H9 (cell line): ENCODE measurements around the gene ITGBL1. TPM values are rescaled to one million over a fixed set of nuclear protein-coding genes. Genes with fewer than 3 reads are reported as not detected.

ENCODE experiments used
- DNase-seq: peaks from one replicate; pipeline ENCODE4 v3.0.0-alpha.2; 2017
- H2AFZ ChIP-seq: one replicate; pipeline ENCODE4 v1.6.1; 2013; ENCODE audit warnings: mild to moderate bottlenecking, low read length, control low read depth, moderate library complexity
- H2AK5ac ChIP-seq: 2 replicates; pipeline ENCODE4 v1.6.1; 2013; ENCODE audit warnings: low read length, control low read depth, mixed read lengths; ENCODE audit not compliant: insufficient read length
- H2BK120ac ChIP-seq: one replicate; pipeline ENCODE4 v1.6.1; 2013; ENCODE audit warnings: low read depth, mild to moderate bottlenecking, low read length, control low read depth, inconsistent platforms; ENCODE audit not compliant: poor library complexity, severe bottlenecking
- H2BK12ac ChIP-seq: 2 replicates; pipeline ENCODE4 v1.6.1; 2013; ENCODE audit warnings: low read length, control low read depth, mixed read lengths, low read depth; ENCODE audit not compliant: insufficient read length
- H2BK15ac ChIP-seq: 2 replicates; pipeline ENCODE4 v1.6.1; 2013; ENCODE audit warnings: low read depth, low read length, control low read depth
- H2BK20ac ChIP-seq: one replicate; pipeline ENCODE4 v1.6.1; 2013; ENCODE audit warnings: low read depth, mild to moderate bottlenecking, low read length, control low read depth, inconsistent platforms; ENCODE audit not compliant: poor library complexity, severe bottlenecking
- H2BK5ac ChIP-seq: 2 replicates; pipeline ENCODE4 v1.6.1; 2013; ENCODE audit warnings: low read length, control low read depth, mixed read lengths; ENCODE audit not compliant: insufficient read length
- H3K14ac ChIP-seq: 2 replicates; pipeline ENCODE4 v1.6.1; 2013; ENCODE audit warnings: low read length, control low read depth; ENCODE audit not compliant: insufficient read depth
- H3K18ac ChIP-seq: 2 replicates; pipeline ENCODE4 v1.6.1; 2013; ENCODE audit warnings: low read depth, mild to moderate bottlenecking, mixed read lengths, low read length, control low read depth; ENCODE audit not compliant: insufficient read length
- H3K23ac ChIP-seq: 2 replicates; pipeline ENCODE4 v1.6.1; 2013; ENCODE audit warnings: low read length, control low read depth, mixed read lengths, low read depth; ENCODE audit not compliant: insufficient read length
- H3K23me2 ChIP-seq: 2 replicates; pipeline ENCODE4 v1.6.1; 2013; ENCODE audit warnings: low read depth, mild to moderate bottlenecking, mixed read lengths, low read length, control low read depth; ENCODE audit not compliant: insufficient read length, poor library complexity, severe bottlenecking
- H3K27ac ChIP-seq: 2 replicates; pipeline ENCODE4 v1.5.1; 2013; ENCODE audit warnings: low read length, control low read depth, mixed read lengths, low read depth; ENCODE audit not compliant: insufficient read length
- H3K27me3 ChIP-seq: 2 replicates; pipeline ENCODE4 v1.6.1; 2013; ENCODE audit warnings: low read length, control low read depth, inconsistent platforms; ENCODE audit not compliant: insufficient read depth
- H3K4ac ChIP-seq: 2 replicates; pipeline ENCODE4 v1.6.1; 2013; ENCODE audit warnings: low read depth, mild to moderate bottlenecking, control low read depth, inconsistent platforms, low read length, moderate library complexity
- H3K4me1 ChIP-seq: 2 replicates; pipeline ENCODE4 v1.6.1; 2013; ENCODE audit warnings: low read length, control low read depth, inconsistent platforms; ENCODE audit not compliant: insufficient read depth
- H3K4me2 ChIP-seq: 2 replicates; pipeline ENCODE4 v1.6.1; 2013; ENCODE audit warnings: low read length, control low read depth, mixed read lengths; ENCODE audit not compliant: insufficient read length, insufficient read depth
- H3K56ac ChIP-seq: 2 replicates; pipeline ENCODE4 v1.6.1; 2013; ENCODE audit warnings: low read depth, mild to moderate bottlenecking, mixed read lengths, low read length, control low read depth; ENCODE audit not compliant: insufficient read length
- H3K79me1 ChIP-seq: 2 replicates; pipeline ENCODE4 v1.6.1; 2013; ENCODE audit warnings: low read depth, mild to moderate bottlenecking, moderate library complexity, low read length, control low read depth, inconsistent platforms; ENCODE audit not compliant: insufficient read depth, poor library complexity, severe bottlenecking
- H3K79me2 ChIP-seq: 2 replicates; pipeline ENCODE4 v1.6.1; 2013; ENCODE audit warnings: low read length, control low read depth, inconsistent platforms; ENCODE audit not compliant: insufficient read depth
- H3K9ac ChIP-seq: 2 replicates; pipeline ENCODE4 v1.6.1; 2013; ENCODE audit warnings: low read length, control low read depth, mixed read lengths; ENCODE audit not compliant: insufficient read length; ENCODE audit errors: extremely low read depth
- H3K9me3 ChIP-seq: one replicate; pipeline ENCODE4 v1.6.1; 2013; ENCODE audit warnings: low read depth, low read length, inconsistent platforms; ENCODE audit not compliant: control insufficient read depth
- H3T11ph ChIP-seq: one replicate; pipeline ENCODE4 v1.6.1; 2013; ENCODE audit warnings: mild to moderate bottlenecking, low read length, control low read depth, inconsistent platforms
- H4K20me1 ChIP-seq: one replicate; pipeline ENCODE4 v1.6.1; 2013; ENCODE audit not compliant: control insufficient read depth, insufficient read length, insufficient read depth
- H4K5ac ChIP-seq: 2 replicates; pipeline ENCODE4 v1.6.1; 2013; ENCODE audit warnings: low read depth, mild to moderate bottlenecking, mixed read lengths, low read length, control low read depth; ENCODE audit not compliant: insufficient read length
- H4K8ac ChIP-seq: replicated peaks from 2 replicates; pipeline ENCODE4 v1.6.1; 2013; ENCODE audit warnings: low read length, control low read depth, mixed read lengths, low read depth; ENCODE audit not compliant: insufficient read length
- H4K91ac ChIP-seq: 2 replicates; pipeline ENCODE4 v1.6.1; 2013; ENCODE audit warnings: low read depth, mild to moderate bottlenecking, moderate library complexity, mixed read lengths, low read length, control low read depth; ENCODE audit not compliant: insufficient read length
- H3K27ac Mint-ChIP-seq, 3 experiments: 2 replicates in 2 of 3; 3 replicates in 1 of 3; pipeline ENCODE4 v1.8.0; 2020 to 2021; ENCODE audit warnings: mixed read lengths in 3 of 3, mild to moderate bottlenecking in 1 of 3, moderate library complexity in 1 of 3
- H3K27me3 Mint-ChIP-seq: 2 replicates; pipeline ENCODE4 v1.8.0; 2021; ENCODE audit warnings: low read depth, mild to moderate bottlenecking, moderate library complexity, mixed read lengths
- H3K36me3 Mint-ChIP-seq, 3 experiments: 2 replicates in 2 of 3; 3 replicates in 1 of 3; pipeline ENCODE4 v1.8.0; 2020 to 2021; ENCODE audit warnings: low read depth in 3 of 3, mixed read lengths in 3 of 3; ENCODE audit not compliant: insufficient read depth in 1 of 3
- H3K4me1 Mint-ChIP-seq, 2 experiments: 2 replicates each; pipeline ENCODE4 v1.8.0; 2020; ENCODE audit warnings: mixed read lengths in 2 of 2
- H3K4me3 Mint-ChIP-seq, 2 experiments: 2 replicates in 1 of 2; 3 replicates in 1 of 2; pipeline ENCODE4 v1.8.0; 2020 to 2021; ENCODE audit warnings: mild to moderate bottlenecking in 2 of 2, mixed read lengths in 2 of 2, moderate library complexity in 1 of 2
- H3K9me3 Mint-ChIP-seq, 2 experiments: 2 replicates in 1 of 2; 3 replicates in 1 of 2; pipeline ENCODE4 v1.8.0; 2020; ENCODE audit warnings: mild to moderate bottlenecking in 2 of 2, mixed read lengths in 2 of 2, moderate library complexity in 1 of 2
- WGBS: extraction: QIAGEN DNeasy Blood & Tissue Kit; methylation state at CpG from one replicate; pipeline ENCODE4 v1.1.7; 2013; ENCODE audit warnings: missing lambda C conversion rate, low lambda C conversion rate, mixed read lengths; ENCODE audit not compliant: insufficient read length; ENCODE audit errors: extremely low coverage; 5-methylcytosine and 5-hydroxymethylcytosine counted together
- total RNA-seq: library from RNA; stranded (reverse); gene quantifications from 2 replicates; pipeline ENCODE4 v1.2.1, GENCODE V29; 2021
- TF ChIP-seq, protein P1 (sequence below): fragments of 200-600 bp; sonication (generic); conservative IDR thresholded peaks from 3 replicates; pipeline ENCODE4 v1.8.0; 2021; ENCODE audit warnings: antibody characterized with exemption, mild to moderate bottlenecking

The ITGBL1 gene
- total RNA-seq, 1 experiment from 2014 or later, result not detected

DNA sequence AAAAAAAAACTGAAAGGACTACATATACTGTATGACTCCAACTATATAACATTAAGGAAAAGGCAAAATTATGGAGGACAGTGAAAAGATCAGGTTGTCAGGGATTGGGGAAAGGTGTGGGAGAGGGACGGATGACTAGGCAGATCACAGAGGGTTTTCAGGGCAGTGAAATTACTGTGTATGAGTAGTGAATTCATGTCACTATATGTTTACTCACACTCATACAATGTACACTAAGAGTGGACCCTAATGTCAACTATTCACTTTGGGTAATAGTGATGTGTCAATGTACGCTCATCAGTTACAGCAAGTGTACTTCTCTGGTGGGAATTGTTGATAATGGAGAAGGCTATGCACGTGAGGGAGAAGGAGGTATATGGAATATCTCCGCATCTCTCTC is 144.3 kb downstream of the ITGBL1 start:
- no peaks in the 10 kb centered on the region for H3K36me3 Mint-ChIP-seq
- no peak overlapping the region for H2BK15ac ChIP-seq
- H3K23me2 ChIP-seq, result no peaks in the 10 kb centered on the region
- H3K27me3 Mint-ChIP-seq, result no peaks in the 10 kb centered on the region
- no peak overlapping the region for H3K27ac ChIP-seq
- H3K56ac ChIP-seq, result no peak overlapping the region
- H3K9me3 ChIP-seq, result no peaks in the 10 kb centered on the region
- TF ChIP-seq, protein P1, sequence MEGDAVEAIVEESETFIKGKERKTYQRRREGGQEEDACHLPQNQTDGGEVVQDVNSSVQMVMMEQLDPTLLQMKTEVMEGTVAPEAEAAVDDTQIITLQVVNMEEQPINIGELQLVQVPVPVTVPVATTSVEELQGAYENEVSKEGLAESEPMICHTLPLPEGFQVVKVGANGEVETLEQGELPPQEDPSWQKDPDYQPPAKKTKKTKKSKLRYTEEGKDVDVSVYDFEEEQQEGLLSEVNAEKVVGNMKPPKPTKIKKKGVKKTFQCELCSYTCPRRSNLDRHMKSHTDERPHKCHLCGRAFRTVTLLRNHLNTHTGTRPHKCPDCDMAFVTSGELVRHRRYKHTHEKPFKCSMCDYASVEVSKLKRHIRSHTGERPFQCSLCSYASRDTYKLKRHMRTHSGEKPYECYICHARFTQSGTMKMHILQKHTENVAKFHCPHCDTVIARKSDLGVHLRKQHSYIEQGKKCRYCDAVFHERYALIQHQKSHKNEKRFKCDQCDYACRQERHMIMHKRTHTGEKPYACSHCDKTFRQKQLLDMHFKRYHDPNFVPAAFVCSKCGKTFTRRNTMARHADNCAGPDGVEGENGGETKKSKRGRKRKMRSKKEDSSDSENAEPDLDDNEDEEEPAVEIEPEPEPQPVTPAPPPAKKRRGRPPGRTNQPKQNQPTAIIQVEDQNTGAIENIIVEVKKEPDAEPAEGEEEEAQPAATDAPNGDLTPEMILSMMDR, result no peak
- no peaks in the 10 kb centered on the region for H3K4me1 ChIP-seq
- H3K14ac ChIP-seq, result no peak overlapping the region
- H2BK5ac ChIP-seq, result no peak overlapping the region
- H3K9ac ChIP-seq, result no peak overlapping the region
- H4K8ac ChIP-seq, result no peak overlapping the region
- H3K27ac Mint-ChIP-seq, result no peak overlapping the region
- H4K5ac ChIP-seq, result no peak overlapping the region
- H2BK20ac ChIP-seq, result no peak overlapping the region
- H3K4me1 Mint-ChIP-seq, result no peaks in the 10 kb centered on the region; a peak in 1 of 4 replicates
- H2AK5ac ChIP-seq, result no peak overlapping the region
- H3K9me3 Mint-ChIP-seq, result peaks cover 0 to 3% of the 10 kb centered on the region in 2 experiments; a peak in 2 of 5 replicates
- no peak overlapping the region for H2BK12ac ChIP-seq
- H3K27me3 ChIP-seq, result no peaks in the 10 kb centered on the region; the same call in 1 of the 2 replicates
- H3K4me3 Mint-ChIP-seq, result no peak overlapping the region
- no peak for DNase-seq
- no peak overlapping the region for H2BK120ac ChIP-seq
- H3K4me2 ChIP-seq, result no peak overlapping the region
- no peaks in the 10 kb centered on the region for H3K79me1 ChIP-seq
- no peak overlapping the region for H4K91ac ChIP-seq
- WGBS, result no CpG with 5 or more reads among the region's 4 CpGs
- H4K20me1 ChIP-seq, result no peaks in the 10 kb centered on the region
- H3K79me2 ChIP-seq, result no peaks in the 10 kb centered on the region
- H3T11ph ChIP-seq, result no peak overlapping the region
- no peak overlapping the region for H3K18ac ChIP-seq
- H2AFZ ChIP-seq, result no peak overlapping the region
- no peak overlapping the region for H3K4ac ChIP-seq
- no peak overlapping the region for H3K23ac ChIP-seq
